Endothelial cell of umbilical vein (primary cell): Measurements from ENCODE around the gene SLC39A11. TPM values are rescaled to one million over a fixed set of nuclear protein-coding genes. Genes with fewer than 3 reads are reported as not detected.

ENCODE experiments used
- BruUV-seq: library from RNA; stranded (reverse); fragments of 400-500 nt; replicated peaks from 2 replicates; lab custom pipeline; 2021; lab: Mats Ljungman, UMichigan
- CTCF ChIA-PET: fragments of 300-600, 350-600 bp; sonication (Branson Sonifier 250); formaldehyde crosslinking; loops from one replicate; lab custom pipeline; 2021; ENCODE audit warnings: antibody characterized with exemption, inconsistent platforms; lab: Charles Lee
- POLR2A ChIA-PET: fragments of 300-600, 350-600 bp; sonication (Branson Sonifier 250); formaldehyde crosslinking; loops from one replicate; lab custom pipeline; 2021; ENCODE audit warnings: antibody characterized with exemption, inconsistent platforms; lab: Charles Lee
- DNase-seq: peaks from one replicate; pipeline ENCODE4 v3.0.0-alpha.2; 2011; ENCODE audit warnings: low read depth, low spot score
- FAIRE-seq: peaks from 2 replicates; lab custom pipeline; 2011; peaks lifted over from hg19 to GRCh38; lab: Jason Lieb, UNC
- H2AFZ ChIP-seq: 2 replicates; pipeline ENCODE4 v1.6.0; 2012; ENCODE audit warnings: low read depth, low read length, control low read depth, inconsistent platforms
- H3K27ac ChIP-seq: 2 replicates; pipeline ENCODE4 v1.5.1; 2011; ENCODE audit warnings: low read depth, mild to moderate bottlenecking, control low read depth, low read length, moderate library complexity; ENCODE audit not compliant: insufficient read depth
- H3K27me3 ChIP-seq, 2 experiments: 2 replicates each; pipeline versions ENCODE4 v1.6.0 to v1.6.1; 2011; ENCODE audit warnings: low read length in 2 of 2, mixed read lengths in 1 of 2; ENCODE audit not compliant: control insufficient read depth in 2 of 2, insufficient read depth in 2 of 2
- H3K36me3 ChIP-seq, 2 experiments: 2 replicates in 1 of 2; 3 replicates in 1 of 2; pipeline ENCODE4 v1.5.1; 2011; ENCODE audit warnings: low read length in 2 of 2, mild to moderate bottlenecking in 1 of 2, moderate library complexity in 1 of 2; ENCODE audit not compliant: control insufficient read depth in 2 of 2, insufficient read depth in 2 of 2; ENCODE audit errors: extremely low read depth in 1 of 2
- H3K4me1 ChIP-seq: 3 replicates; pipeline ENCODE4 v1.5.1; 2011; ENCODE audit warnings: mild to moderate bottlenecking, low read length; ENCODE audit not compliant: control insufficient read depth, insufficient read depth; ENCODE audit errors: extremely low read depth
- H3K4me2 ChIP-seq: 2 replicates; pipeline ENCODE4 v1.6.1; 2011; ENCODE audit warnings: low read length, control low read depth, mixed read lengths; ENCODE audit not compliant: insufficient read depth
- H3K4me3 ChIP-seq, 3 experiments: fragments of 200-600 bp in 1 of 3; sonication (generic), shearing (Covaris generic) in 1 of 3; replicated peaks in 1 of 3; 2 replicates each; pipeline ENCODE4 v1.5.1; 2011 to 2016; ENCODE audit warnings: control low read depth in 3 of 3, low read length in 3 of 3, mild to moderate bottlenecking in 2 of 3, inconsistent platforms in 1 of 3, low read depth in 1 of 3, moderate library complexity in 1 of 3; ENCODE audit not compliant: insufficient read depth in 1 of 3
- H3K79me2 ChIP-seq: 2 replicates; pipeline ENCODE4 v1.6.0; 2012; ENCODE audit warnings: low read length, inconsistent platforms; ENCODE audit not compliant: control insufficient read depth, insufficient read depth
- H3K9ac ChIP-seq: replicated peaks from 2 replicates; pipeline ENCODE3; 2011; ENCODE audit warnings: low read length, control low read depth; ENCODE audit not compliant: insufficient read depth; ENCODE audit errors: extremely low read depth
- H3K9me1 ChIP-seq: replicated peaks from 3 replicates; pipeline ENCODE4 v1.6.0; 2011; ENCODE audit warnings: mild to moderate bottlenecking, low read length; ENCODE audit not compliant: control insufficient read depth, insufficient read depth; ENCODE audit errors: extremely low read depth
- H3K9me3 ChIP-seq: replicated peaks from 2 replicates; pipeline ENCODE4 v1.5.1; 2012; ENCODE audit warnings: low read length, inconsistent platforms; ENCODE audit not compliant: control insufficient read depth, insufficient read depth
- H4K20me1 ChIP-seq: replicated peaks from 2 replicates; pipeline ENCODE3; 2011; ENCODE audit warnings: mild to moderate bottlenecking, low read length; ENCODE audit not compliant: control insufficient read depth, insufficient read depth; ENCODE audit errors: extremely low read depth
- EZH2 ChIP-seq: IDR thresholded peaks from 2 replicates; pipeline ENCODE4 v1.6.1; 2012; ENCODE audit warnings: borderline replicate concordance, low read depth, mild to moderate bottlenecking, moderate library complexity, low read length, inconsistent platforms; ENCODE audit not compliant: severe bottlenecking
- FOS ChIP-seq: IDR thresholded peaks from 2 replicates; pipeline ENCODE4 v1.6.1; 2011; ENCODE audit warnings: mild to moderate bottlenecking, low read length, moderate library complexity, borderline replicate concordance; ENCODE audit not compliant: insufficient read depth
- GATA2 ChIP-seq: IDR thresholded peaks from 2 replicates; pipeline ENCODE4 v1.7.0; 2011; ENCODE audit warnings: low read depth, mild to moderate bottlenecking, moderate library complexity, mixed read lengths, low read length; ENCODE audit not compliant: insufficient read length, insufficient read depth
- JUN ChIP-seq: IDR thresholded peaks from 2 replicates; pipeline ENCODE4 v1.6.1; 2011; ENCODE audit warnings: borderline replicate concordance, low read depth; ENCODE audit not compliant: insufficient read length, insufficient read depth
- MYC ChIP-seq: IDR thresholded peaks from one replicate; pipeline ENCODE4 v1.6.1; 2011; ENCODE audit warnings: mild to moderate bottlenecking, low read depth, low read length
- POLR2A ChIP-seq: IDR thresholded peaks from 2 replicates; pipeline ENCODE4 v1.6.1; 2012; ENCODE audit warnings: low read depth, mild to moderate bottlenecking, control low read depth, low read length
- POLR2AphosphoS5 ChIP-seq: IDR thresholded peaks from 2 replicates; pipeline ENCODE4 v1.6.1; 2012; ENCODE audit warnings: low read depth, mild to moderate bottlenecking, control low read depth, low read length, moderate library complexity; ENCODE audit not compliant: insufficient read depth
- dilution Hi-C: fragments of 300-500 bp; cut with MboI; formaldehyde crosslinking; loops from one replicate; pipeline ENCODE4 v1.15.0; 2019; ENCODE audit warnings: low sequenced_read_pairs; ENCODE audit not compliant: extremely low pct_ligation_motif_present
- intact Hi-C: fragments of 100-400 bp; cut with micrococcal nuclease; formaldehyde crosslinking; loops from one replicate; pipeline ENCODE4 v1.10.0; 2022
- polyA plus RNA-seq, 4 experiments: library from polyadenylated mRNA; depleted of rRNA in 3 of 4; stranded (reverse) in 3 of 4; unstranded in 1 of 4; fragments of >200 nt; gene quantifications; 2 replicates each; pipeline versions ENCODE4 v1.2.1 to v1.2.3, GENCODE V29; 2011 to 2012; ENCODE audit warnings: missing spikeins in 1 of 4
- total RNA-seq: library from RNA; stranded (reverse); gene quantifications from 2 replicates; pipeline ENCODE4 v1.2.3, GENCODE V29; 2021
- TF ChIP-seq, protein P1 (sequence below), 2 donors: IDR thresholded peaks; 1 replicate in 1 of 2; 2 replicates in 1 of 2; pipeline ENCODE4 v1.5.1; 2011; ENCODE audit warnings: low read length in 2 of 2, mild to moderate bottlenecking in 2 of 2, moderate library complexity in 2 of 2, control low read depth in 1 of 2, inconsistent platforms in 1 of 2, low read depth in 1 of 2; ENCODE audit not compliant: insufficient read depth in 1 of 2; ENCODE audit errors: extremely low read depth in 1 of 2
- TF ChIP-seq, protein P2 (sequence below): IDR thresholded peaks from 2 replicates; pipeline ENCODE4 v1.6.1; 2011; ENCODE audit not compliant: insufficient read depth, insufficient read length

Gene SLC39A11
- total and polyA plus RNA-seq, 2 donors (not counting 3 experiments of a cell fraction or from before 2014, with no cell fraction given): 8.1 to 11.9 TPM

DNA sequence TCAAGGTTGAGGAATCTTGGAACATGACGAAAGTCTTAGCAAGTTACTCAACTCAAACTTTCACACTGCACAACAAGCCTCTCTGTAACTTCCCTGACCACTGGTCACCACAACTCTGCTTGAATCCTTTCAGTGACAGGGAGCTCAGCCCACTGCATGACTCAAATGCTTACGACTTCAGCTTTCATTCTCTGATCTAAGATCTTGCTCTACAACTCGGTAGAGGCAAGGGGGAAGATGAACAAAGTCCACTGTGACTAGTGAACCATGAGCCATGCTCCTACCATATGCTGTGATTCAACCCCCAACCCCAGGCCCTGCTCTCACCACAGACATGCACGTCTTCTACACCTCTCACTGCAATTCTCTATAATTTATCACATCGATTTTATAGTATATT, 160.9 kb downstream of the SLC39A11 start:
- H3K4me3 ChIP-seq: no peak overlapping the region
- ChIA-PET POLR2A (no interaction called here), CTCF (no interaction called here)
- no peaks in the 10 kb centered on the region for H3K27me3 ChIP-seq
- no peak overlapping the region for H3K4me2 ChIP-seq
- dilution Hi-C loops: no loop called here
- DNase-seq (no peak), FAIRE-seq (no peak)
- H4K20me1 ChIP-seq: no peaks in the 10 kb centered on the region
- no TSS peak for BruUV-seq
- no peaks in the 10 kb centered on the region for H3K79me2 ChIP-seq
- intact Hi-C loops: no loop called here
- no peaks in the 10 kb centered on the region for H3K9me1 ChIP-seq
- H2AFZ ChIP-seq: no peak overlapping the region
- H3K9me3 ChIP-seq: no peaks in the 10 kb centered on the region
- no peak for TF ChIP-seq EZH2
- no peak for TF ChIP-seq GATA2
- TF ChIP-seq, protein P1, sequence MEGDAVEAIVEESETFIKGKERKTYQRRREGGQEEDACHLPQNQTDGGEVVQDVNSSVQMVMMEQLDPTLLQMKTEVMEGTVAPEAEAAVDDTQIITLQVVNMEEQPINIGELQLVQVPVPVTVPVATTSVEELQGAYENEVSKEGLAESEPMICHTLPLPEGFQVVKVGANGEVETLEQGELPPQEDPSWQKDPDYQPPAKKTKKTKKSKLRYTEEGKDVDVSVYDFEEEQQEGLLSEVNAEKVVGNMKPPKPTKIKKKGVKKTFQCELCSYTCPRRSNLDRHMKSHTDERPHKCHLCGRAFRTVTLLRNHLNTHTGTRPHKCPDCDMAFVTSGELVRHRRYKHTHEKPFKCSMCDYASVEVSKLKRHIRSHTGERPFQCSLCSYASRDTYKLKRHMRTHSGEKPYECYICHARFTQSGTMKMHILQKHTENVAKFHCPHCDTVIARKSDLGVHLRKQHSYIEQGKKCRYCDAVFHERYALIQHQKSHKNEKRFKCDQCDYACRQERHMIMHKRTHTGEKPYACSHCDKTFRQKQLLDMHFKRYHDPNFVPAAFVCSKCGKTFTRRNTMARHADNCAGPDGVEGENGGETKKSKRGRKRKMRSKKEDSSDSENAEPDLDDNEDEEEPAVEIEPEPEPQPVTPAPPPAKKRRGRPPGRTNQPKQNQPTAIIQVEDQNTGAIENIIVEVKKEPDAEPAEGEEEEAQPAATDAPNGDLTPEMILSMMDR (IDR thresholded peaks at IDR 0.05; ENCODE audit: extremely low read depth in 1 of 2, insufficient read depth in 1 of 2, low read depth in 1 of 2, low read length in 2 of 2): no peak
- no peak for TF ChIP-seq POLR2AphosphoS5
- TF ChIP-seq JUN: no peak
- TF ChIP-seq MYC: no peak
- no peak for TF ChIP-seq POLR2A
- TF ChIP-seq FOS: no peak
- TF ChIP-seq, protein P2, sequence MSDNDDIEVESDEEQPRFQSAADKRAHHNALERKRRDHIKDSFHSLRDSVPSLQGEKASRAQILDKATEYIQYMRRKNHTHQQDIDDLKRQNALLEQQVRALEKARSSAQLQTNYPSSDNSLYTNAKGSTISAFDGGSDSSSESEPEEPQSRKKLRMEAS: no peak
- H3K4me1 ChIP-seq: no peaks in the 10 kb centered on the region
- no peak overlapping the region for H3K9ac ChIP-seq
- H3K27ac ChIP-seq: no peak overlapping the region
- H3K36me3 ChIP-seq: no peaks in the 10 kb centered on the region
